ENCODE results near the gene TREH. TPM values are rescaled to one million over a fixed set of nuclear protein-coding genes. Genes with fewer than 3 reads are reported as not detected.

The TREH gene
- total RNA-seq, 1 donor from 2014 or later = not detected

- DNase-seq (ENCODE audit: low spot score) = no peak
These were observed 29.5 kb downstream of the TREH start for GRCh38 chr11:118649941-118650340.

- DNase-seq (ENCODE audit: low spot score) = no peak
These were observed 31.2 kb downstream of the TREH start for GRCh38 chr11:118648291-118648690.

- no peak for DNase-seq (ENCODE audit: low spot score)
These were observed 33.1 kb downstream of the TREH start for GRCh38 chr11:118646393-118646792.

- DNase-seq (ENCODE audit: low spot score) = no peak
These were observed 34.3 kb downstream of the TREH start for GRCh38 chr11:118645066-118645715.

GRCh38 chr11:118644496-118644895, 35.0 kb downstream of the TREH start:
- DNase-seq (ENCODE audit: low spot score) = no peak

GRCh38 chr11:118643995-118644345, 35.5 kb downstream of the TREH start:
- no peak for DNase-seq (ENCODE audit: low spot score)

- DNase-seq (ENCODE audit: low spot score) = no peak
These were observed 36.1 kb downstream of the TREH start for GRCh38 chr11:118643142-118643994.

- DNase-seq (ENCODE audit: low spot score) = no peak
These were observed 37.9 kb downstream of the TREH start for GRCh38 chr11:118641397-118642019.

GRCh38 chr11:118640332-118641154, 38.9 kb downstream of the TREH start:
- DNase-seq (ENCODE audit: low spot score) = no peak

- DNase-seq (ENCODE audit: low spot score) = no peak
These were observed 39.6 kb downstream of the TREH start for GRCh38 chr11:118639899-118640298.

GRCh38 chr11:118638726-118639125, 40.7 kb downstream of the TREH start:
- no peak for DNase-seq (ENCODE audit: low spot score)

- DNase-seq (ENCODE audit: low spot score) = no peak
These were observed 42.7 kb downstream of the TREH start for GRCh38 chr11:118636569-118637290.

- no peak for DNase-seq (ENCODE audit: low spot score)
These were observed 43.8 kb downstream of the TREH start for GRCh38 chr11:118635642-118636041.

- no peak for DNase-seq (ENCODE audit: low spot score)
These were observed 44.2 kb downstream of the TREH start for GRCh38 chr11:118635237-118635591.

GRCh38 chr11:118634431-118635236, 44.8 kb downstream of the TREH start:
- peak; percentile 84 for DNase-seq (ENCODE audit: low spot score)

GRCh38 chr11:118633979-118634378, 45.5 kb downstream of the TREH start:
- DNase-seq (ENCODE audit: low spot score) = no peak

GRCh38 chr11:118633319-118633690, 46.1 kb downstream of the TREH start:
- no peak for DNase-seq (ENCODE audit: low spot score)

GRCh38 chr11:118632577-118633318, 46.7 kb downstream of the TREH start:
- no peak for DNase-seq (ENCODE audit: low spot score)

GRCh38 chr11:118631142-118631909, 48.1 kb downstream of the TREH start:
- no peak for DNase-seq (ENCODE audit: low spot score)

Measured in umbilical cord (tissue), 2 donors.